Body of pancreas (tissue), 4 donors: ENCODE measurements around the gene IL22RA2.

Source experiments
- CTCF ChIP-seq, 7 experiments: fragments of 450-650 bp in 4 of 7; fragments of 200-600 bp in 3 of 7; sonication (generic) in 3 of 7; IDR thresholded peaks; one replicate each; pipeline ENCODE4 v1.5.1; 2016 to 2019; ENCODE audit warnings: antibody characterized with exemption in 7 of 7
- POLR2A ChIP-seq, 3 donors: fragments of 450-650 bp; IDR thresholded peaks; one replicate each; pipeline ENCODE4 v1.6.1; 2016; ENCODE audit warnings: antibody characterized with exemption in 3 of 3, mild to moderate bottlenecking in 2 of 3

GRCh38 chr6:137116807-137117206 is 56.6 kb downstream of the IL22RA2 start:
- TF ChIP-seq POLR2A (IDR thresholded peaks at IDR 0.05) (no peak), CTCF (IDR thresholded peaks at IDR 0.05) (no peak)
